ENCODE results near the gene NTRK1. TPM values are rescaled to one million over a fixed set of nuclear protein-coding genes. Genes with fewer than 3 reads are reported as not detected.

The NTRK1 gene
- total RNA-seq, 6 experiments from 2014 or later = 0.10 TPM; not detected in 5

DNA sequence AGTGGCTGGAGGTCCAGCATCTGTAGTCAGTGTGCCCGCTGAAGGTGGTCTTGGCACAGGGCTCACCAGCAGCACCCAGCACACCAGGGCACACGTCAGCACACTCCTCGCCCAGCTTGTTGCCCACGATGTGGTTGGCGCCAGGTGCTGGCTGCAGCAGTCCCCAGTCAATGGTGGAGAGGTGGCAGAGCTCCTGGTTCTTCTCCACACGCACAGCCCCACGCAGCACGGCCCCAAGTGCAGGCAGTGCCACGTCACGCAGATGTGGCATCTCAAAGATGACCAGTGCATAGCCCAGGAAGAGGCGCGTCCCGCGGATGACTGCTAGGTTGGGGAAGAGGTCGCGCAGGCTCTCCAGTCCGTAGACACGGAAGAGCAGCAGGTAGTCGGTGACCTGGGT lies 6.9 kb upstream of the NTRK1 start:
- peaks cover 54% of the 10 kb centered on the region for H3K27me3 Mint-ChIP-seq (ENCODE audit: insufficient read depth)
- TF ChIP-seq, protein P1, sequence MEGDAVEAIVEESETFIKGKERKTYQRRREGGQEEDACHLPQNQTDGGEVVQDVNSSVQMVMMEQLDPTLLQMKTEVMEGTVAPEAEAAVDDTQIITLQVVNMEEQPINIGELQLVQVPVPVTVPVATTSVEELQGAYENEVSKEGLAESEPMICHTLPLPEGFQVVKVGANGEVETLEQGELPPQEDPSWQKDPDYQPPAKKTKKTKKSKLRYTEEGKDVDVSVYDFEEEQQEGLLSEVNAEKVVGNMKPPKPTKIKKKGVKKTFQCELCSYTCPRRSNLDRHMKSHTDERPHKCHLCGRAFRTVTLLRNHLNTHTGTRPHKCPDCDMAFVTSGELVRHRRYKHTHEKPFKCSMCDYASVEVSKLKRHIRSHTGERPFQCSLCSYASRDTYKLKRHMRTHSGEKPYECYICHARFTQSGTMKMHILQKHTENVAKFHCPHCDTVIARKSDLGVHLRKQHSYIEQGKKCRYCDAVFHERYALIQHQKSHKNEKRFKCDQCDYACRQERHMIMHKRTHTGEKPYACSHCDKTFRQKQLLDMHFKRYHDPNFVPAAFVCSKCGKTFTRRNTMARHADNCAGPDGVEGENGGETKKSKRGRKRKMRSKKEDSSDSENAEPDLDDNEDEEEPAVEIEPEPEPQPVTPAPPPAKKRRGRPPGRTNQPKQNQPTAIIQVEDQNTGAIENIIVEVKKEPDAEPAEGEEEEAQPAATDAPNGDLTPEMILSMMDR (IDR thresholded peaks at IDR 0.05) = no peak
- no peaks in the 10 kb centered on the region for H3K36me3 Mint-ChIP-seq (ENCODE audit: low read depth)

DNA sequence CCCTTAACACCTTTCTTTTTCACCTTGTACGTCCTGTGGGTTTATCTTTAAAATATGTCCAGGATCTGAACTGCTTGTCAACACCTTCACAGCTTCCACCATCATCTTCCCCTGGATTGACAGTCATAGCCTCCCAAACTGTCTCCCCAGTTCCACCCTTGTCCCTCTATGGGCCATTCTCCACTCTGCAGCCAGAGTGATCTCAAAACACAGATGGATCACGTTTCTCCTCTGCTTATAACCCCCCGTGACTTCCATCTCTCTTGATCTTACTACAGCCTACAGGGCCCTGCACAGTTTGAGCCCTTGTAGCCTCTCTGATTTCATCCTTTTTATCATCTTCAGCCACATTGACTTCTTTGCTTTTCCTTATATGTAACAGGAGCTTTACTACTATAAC lies 6.0 kb upstream of the NTRK1 start:
- Mint-ChIP-seq H3K36me3 (ENCODE audit: low read depth) (no peaks in the 10 kb centered on the region), H3K4me3 (no peak overlapping the region), H3K9me3 (no peaks in the 10 kb centered on the region), H3K27me3 (ENCODE audit: insufficient read depth) (peaks cover 46% of the 10 kb centered on the region), H3K27ac (no peak overlapping the region), H3K4me1 (ENCODE audit: low read depth) (peaks cover 6% of the 10 kb centered on the region)
- DNase-seq = no peak
- TF ChIP-seq, protein P1 (IDR thresholded peaks at IDR 0.05) = peak; percentile 27; the same call in 1 of the 2 replicates

More for the DNA sequence above, 6.9 kb upstream of the NTRK1 start:
- no peak overlapping the region for H3K4me3 Mint-ChIP-seq
- H3K27ac Mint-ChIP-seq = no peak overlapping the region
- H3K9me3 Mint-ChIP-seq = no peaks in the 10 kb centered on the region
- no peak for DNase-seq
- H3K4me1 Mint-ChIP-seq (ENCODE audit: low read depth) = peaks cover 4% of the 10 kb centered on the region

- H3K36me3 Mint-ChIP-seq (ENCODE audit: low read depth) = no peaks in the 10 kb centered on the region
- H3K4me3 Mint-ChIP-seq = no peak overlapping the region
- no peaks in the 10 kb centered on the region for H3K9me3 Mint-ChIP-seq
- TF ChIP-seq, protein P1 (IDR thresholded peaks at IDR 0.05) = no peak
- no peak for DNase-seq
- peaks cover 12% of the 10 kb centered on the region for H3K4me1 Mint-ChIP-seq (ENCODE audit: low read depth)
- H3K27me3 Mint-ChIP-seq (ENCODE audit: insufficient read depth) = peaks cover 42% of the 10 kb centered on the region
- H3K27ac Mint-ChIP-seq = no peak overlapping the region
Observed at GRCh38 chr1:156856282-156856785, 4.3 kb upstream of the NTRK1 start.

GRCh38 chr1:156857532-156857931 lies 3.1 kb upstream of the NTRK1 start:
- Mint-ChIP-seq H3K27me3 (ENCODE audit: insufficient read depth) (peaks cover 42% of the 10 kb centered on the region), H3K4me1 (ENCODE audit: low read depth) (peaks cover 12% of the 10 kb centered on the region), H3K27ac (no peak overlapping the region), H3K4me3 (no peak overlapping the region), H3K9me3 (no peaks in the 10 kb centered on the region), H3K36me3 (ENCODE audit: low read depth) (no peaks in the 10 kb centered on the region)
- TF ChIP-seq, protein P1 (IDR thresholded peaks at IDR 0.05) = no peak
- no peak for DNase-seq

GRCh38 chr1:156858555-156858956 lies 2.1 kb upstream of the NTRK1 start:
- DNase-seq = no peak
- TF ChIP-seq, protein P1 (IDR thresholded peaks at IDR 0.05) = no peak
- peaks cover 45% of the 10 kb centered on the region for H3K27me3 Mint-ChIP-seq (ENCODE audit: insufficient read depth)
- H3K9me3 Mint-ChIP-seq = no peaks in the 10 kb centered on the region
- no peak overlapping the region for H3K27ac Mint-ChIP-seq
- no peaks in the 10 kb centered on the region for H3K36me3 Mint-ChIP-seq (ENCODE audit: low read depth)
- peaks cover 12% of the 10 kb centered on the region for H3K4me1 Mint-ChIP-seq (ENCODE audit: low read depth)
- peak overlapping the region; percentile 60 for H3K4me3 Mint-ChIP-seq

All from HFFc6 (cell line).